Motor neuron (in vitro differentiated cells): ENCODE results near the gene GGCX. TPM values are rescaled to one million over a fixed set of nuclear protein-coding genes. Genes with fewer than 3 reads are reported as not detected.

Experiments
- ATAC-seq, 8 experiments: fragments of 200-7000 bp; cut with Tn5 transposase; replicated peaks in 6 of 8; 2 replicates each; pipeline ENCODE4 v1.8.0; 2021; ENCODE audit warnings: mild to moderate bottlenecking in 8 of 8, moderate library complexity in 8 of 8
- H3K27ac ChIP-seq, 2 donors: fragments of 250-450 bp; sonication (Bioruptor Pico); 2 replicates each; pipeline ENCODE4 v1.9.0; 2021; ENCODE audit warnings: antibody characterized with exemption in 2 of 2, mild to moderate bottlenecking in 2 of 2, moderate library complexity in 1 of 2
- H3K4me1 ChIP-seq, 2 donors: fragments of 250-450 bp; sonication (Bioruptor Pico); replicated peaks in 1 of 2; 2 replicates each; pipeline ENCODE4 v1.6.1; 2021; ENCODE audit warnings: antibody characterized with exemption in 2 of 2, mild to moderate bottlenecking in 2 of 2, moderate library complexity in 1 of 2
- H3K4me3 ChIP-seq, 5 donors: fragments of 250-450 bp; sonication (Bioruptor Pico); 2 replicates each; pipeline ENCODE4 v1.9.0; 2021; ENCODE audit warnings: antibody characterized with exemption in 5 of 5, mild to moderate bottlenecking in 5 of 5, moderate library complexity in 4 of 5
- WGBS, 10 experiments: fragments of 450-650 bp; shearing (Covaris generic); methylation state at CpG; one replicate each; pipeline ENCODE4 v1.0.0; 2022; 5-methylcytosine and 5-hydroxymethylcytosine counted together
- in situ Hi-C, 9 experiments: fragments of 400-800 bp; cut with MboI; loops; one replicate each; pipeline ENCODE4 v1.15.0; 2021; ENCODE audit warnings: low sequenced_read_pairs in 9 of 9, low pct_unique_long_range_greater_than_20kb in 2 of 9; ENCODE audit not compliant: unreplicated experiment in 9 of 9
- total RNA-seq, 8 experiments: library from RNA; unstranded; fragments of 300-600 nt; gene quantifications; 2 replicates each; pipeline versions ENCODE4 v1.2.3 to v1.2.4, GENCODE V29; 2022

Gene GGCX
- total RNA-seq, 8 experiments from 2014 or later, result 16.1 to 40.2 (median 26.6) TPM

DNA sequence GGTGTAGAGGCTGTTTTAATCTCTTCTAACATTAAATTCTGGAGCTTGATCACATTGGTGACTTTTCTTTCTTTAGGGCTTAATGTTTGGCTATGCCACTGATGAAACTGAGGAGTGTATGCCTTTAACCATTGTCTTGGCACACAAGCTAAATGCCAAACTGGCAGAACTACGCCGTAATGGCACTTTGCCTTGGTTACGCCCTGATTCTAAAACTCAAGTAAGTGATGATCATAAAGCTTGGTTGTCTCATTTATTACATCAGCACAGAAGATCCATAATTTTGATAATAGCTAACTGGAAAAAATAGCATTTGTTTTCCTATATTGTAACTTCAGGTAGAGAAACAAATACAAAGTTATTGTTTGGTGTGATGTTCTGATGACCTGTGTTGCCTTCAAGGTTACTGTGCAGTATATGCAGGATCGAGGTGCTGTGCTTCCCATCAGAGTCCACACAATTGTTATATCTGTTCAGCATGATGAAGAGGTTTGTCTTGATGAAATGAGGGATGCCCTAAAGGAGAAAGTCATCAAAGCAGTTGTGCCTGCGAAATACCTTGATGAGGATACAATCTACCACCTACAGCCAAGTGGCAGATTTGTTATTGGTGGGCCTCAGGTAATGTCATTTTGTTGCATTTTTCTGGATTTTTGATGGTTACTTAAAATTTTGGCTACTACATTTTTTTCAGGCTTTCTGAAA, 19.4 kb downstream of the GGCX start:
- Histone ChIP-seq H3K4me3 (peak overlapping the region in 2 of 5 donors; percentile 69 to 91), H3K27ac (no peak overlapping the region), H3K4me1 (peaks cover 13 to 18% of the 10 kb centered on the region in 2 donors)
- 7 to 100% (median 59%) methylated on average over 2 to 4 of the region's 5 CpGs; no CpG with 5 or more reads in 4 of the 10 experiments for WGBS, 10 experiments
- in situ Hi-C loops, result loop anchor here in 3 of 9 experiments (10.0 to 25.0 kb wide), 2 partner anchors 105 to 117 kb away; no protein-coding TSS in a partner anchor
- ATAC-seq, result no peak

DNA sequence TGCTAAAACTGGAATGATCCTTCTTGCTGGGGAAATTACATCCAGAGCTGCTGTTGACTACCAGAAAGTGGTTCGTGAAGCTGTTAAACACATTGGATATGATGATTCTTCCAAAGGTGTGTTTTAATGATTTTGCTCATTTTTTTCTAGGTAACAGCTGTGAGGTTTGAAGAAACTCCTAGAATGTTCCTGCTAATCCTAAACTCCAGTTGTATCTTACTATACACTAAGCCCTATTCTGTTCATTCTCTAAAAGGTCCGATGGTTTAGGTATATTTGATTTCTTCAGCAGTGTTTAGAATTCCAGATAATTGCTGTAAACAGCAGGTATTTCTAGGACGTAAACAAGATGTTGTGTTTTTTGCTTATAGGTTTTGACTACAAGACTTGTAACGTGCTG, 20.0 kb downstream of the GGCX start:
- peak overlapping the region in 4 of 5 donors; percentile 69 to 97 (median 86) for H3K4me3 ChIP-seq
- no peak overlapping the region for H3K27ac ChIP-seq
- ATAC-seq, result no peak
- peaks cover 19 to 24% of the 10 kb centered on the region in 2 donors for H3K4me1 ChIP-seq
- WGBS, 10 experiments, result 0 to 100% (median 60%) methylated on average over 1 to 4 of the region's 4 CpGs; no CpG with 5 or more reads in 1 of the 10 experiments
- in situ Hi-C loops, result loop anchor here in 3 of 9 experiments (10.0 to 25.0 kb wide), 2 partner anchors 104 to 116 kb away; no protein-coding TSS in a partner anchor

DNA sequence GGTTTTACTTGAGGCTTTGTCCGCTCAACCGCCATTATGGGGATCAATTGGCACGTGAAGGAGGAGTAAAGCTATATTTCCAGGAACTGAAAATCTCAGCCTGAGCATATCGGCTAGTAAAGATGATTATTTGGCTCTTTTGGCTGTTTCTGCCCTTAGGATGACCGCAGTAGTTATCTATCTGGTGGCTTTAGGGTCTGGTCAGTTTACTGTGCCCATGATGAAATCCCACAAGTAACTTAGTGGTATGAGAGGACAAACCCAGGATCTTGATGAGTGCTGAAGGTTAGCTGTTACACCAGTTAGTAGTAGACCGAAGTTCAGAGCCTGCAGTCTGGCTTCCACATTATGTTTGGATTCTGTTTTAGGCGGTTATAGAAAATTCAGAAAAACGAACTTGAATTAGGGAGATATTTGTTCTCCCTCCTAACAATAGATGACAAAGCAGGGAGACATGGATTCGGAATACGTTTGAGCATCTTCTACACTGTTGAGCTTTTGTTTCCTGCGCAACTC, 21.1 kb downstream of the GGCX start:
- in situ Hi-C loops, result loop anchor here in 3 of 9 experiments (10.0 to 25.0 kb wide), 2 partner anchors 103 to 115 kb away; no protein-coding TSS in a partner anchor
- 0 to 10% (median 3%) methylated on average over 2 to 11 of the region's 11 CpGs for WGBS, 10 experiments
- no peak overlapping the region for H3K27ac ChIP-seq
- ATAC-seq, result no peak
- peaks cover 20 to 26% of the 10 kb centered on the region in 2 donors for H3K4me1 ChIP-seq
- peak overlapping the region; percentile 69 to 97 (median 86) for H3K4me3 ChIP-seq

DNA sequence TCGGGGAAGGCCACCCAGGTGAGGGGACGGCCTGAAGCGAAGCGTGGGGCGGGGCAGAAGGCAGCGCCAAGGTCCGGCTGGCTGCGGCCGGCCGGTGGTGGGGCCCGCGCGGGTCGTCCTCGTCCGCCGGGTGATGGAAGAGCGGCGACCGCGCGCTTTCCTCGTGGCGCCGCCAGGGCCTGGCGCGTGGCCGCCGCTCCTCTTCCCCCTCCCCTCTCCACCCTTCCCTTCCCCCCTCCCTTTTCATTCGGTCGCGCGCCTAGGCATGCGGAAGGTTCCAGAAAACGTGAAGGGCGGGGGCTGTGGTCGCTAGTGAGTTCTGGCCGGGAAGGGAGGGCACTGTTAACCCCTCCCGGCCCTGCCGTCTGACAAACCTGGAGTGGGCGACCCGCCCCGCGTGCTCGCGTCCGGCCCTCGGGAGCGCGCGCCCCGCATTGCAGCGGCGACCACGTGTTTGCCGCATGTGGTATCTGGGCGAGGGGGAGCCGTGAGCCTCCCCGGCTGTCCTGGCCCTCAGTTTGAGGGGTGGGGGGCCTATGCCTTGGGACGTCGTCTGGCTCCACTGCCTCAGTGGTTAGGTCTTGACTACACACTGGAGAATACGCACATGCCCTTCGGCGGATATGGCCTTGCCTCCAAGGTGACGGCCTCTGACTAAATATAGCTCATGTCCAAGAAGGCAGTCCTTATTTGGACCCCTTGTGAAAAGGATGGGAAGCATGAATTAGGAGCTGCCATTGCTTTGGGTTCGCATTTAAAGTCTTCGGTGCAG, 21.7 kb downstream of the GGCX start:
- Histone ChIP-seq H3K27ac (peak overlapping the region; percentile 100), H3K4me1 (peaks cover 20 to 26% of the 10 kb centered on the region in 2 donors), H3K4me3 (peak overlapping the region; percentile 69 to 97 (median 86))
- WGBS, 10 experiments, result 0% methylated on average over 1 to 5 of the region's 67 CpGs; no CpG with 5 or more reads in 4 of the 10 experiments
- peak; percentile 12 to 60 (median 44) for ATAC-seq
- in situ Hi-C loops, result loop anchor here in 3 of 9 experiments (10.0 to 25.0 kb wide), 2 partner anchors 102 to 115 kb away; no protein-coding TSS in a partner anchor

DNA sequence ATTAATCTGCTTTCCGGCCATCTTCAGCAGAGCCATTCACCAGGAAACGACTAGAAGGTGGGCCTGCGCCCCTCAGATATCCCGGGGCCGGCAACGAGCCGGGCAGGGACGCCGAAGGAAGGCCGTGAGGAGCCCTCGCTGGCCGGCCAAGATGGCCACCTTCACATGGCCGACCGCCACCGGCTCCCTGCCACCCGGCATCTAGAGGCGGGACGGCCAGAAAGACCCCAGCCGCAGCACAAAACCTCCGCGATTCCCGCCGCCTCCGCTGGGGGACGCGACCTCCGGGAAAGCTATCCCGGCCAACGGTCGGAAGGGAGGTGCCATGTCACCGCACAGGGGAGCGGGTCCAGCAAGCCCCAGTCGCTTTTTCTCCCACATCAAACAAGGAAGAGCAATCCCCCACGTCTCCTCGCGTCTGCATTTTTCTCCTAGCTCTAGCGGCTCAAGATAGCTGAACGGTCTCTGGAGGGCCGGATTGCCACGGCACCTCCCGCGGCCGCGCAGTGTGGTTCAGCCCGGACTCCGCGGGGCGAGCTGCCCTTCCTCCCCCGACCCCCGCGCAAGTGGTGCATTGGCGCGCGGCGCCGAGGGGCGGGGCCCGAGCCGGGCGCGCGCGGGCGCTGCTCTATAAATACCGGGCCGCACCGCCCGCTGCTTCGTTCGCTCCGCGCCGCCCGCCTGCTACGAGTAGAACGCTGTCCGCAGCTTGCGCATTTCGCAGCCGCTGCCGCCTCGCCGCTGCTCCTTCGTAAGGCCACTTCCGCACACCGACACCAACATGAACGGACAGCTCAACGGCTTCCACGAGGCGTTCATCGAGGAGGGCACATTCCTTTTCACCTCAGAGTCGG, 22.6 kb downstream of the GGCX start, which contains the start of gene MAT2A:
Gene MAT2A, plus strand, starts transcription at position 662 of the 854 bp plus-strand sequence. Its CDS starts 120 bp downstream, at position 782.
- WGBS, 10 experiments, result 0 to 3% (median 0%) methylated on average over 3 to 26 of the region's 92 CpGs; no CpG with 5 or more reads in 7 of the 10 experiments
- Histone ChIP-seq H3K4me1 (peaks cover 20 to 26% of the 10 kb centered on the region in 2 donors), H3K27ac (peak within 1 kb of the TSS; percentile 100), H3K4me3 (peak within 1 kb of the TSS; percentile 69 to 97 (median 86))
- in situ Hi-C loops, result loop anchor here in 2 of 9 experiments (25.0 kb wide), 1 partner anchor 101 kb away; no protein-coding TSS in a partner anchor
- peak; percentile 59 to 81 (median 78) for ATAC-seq

DNA sequence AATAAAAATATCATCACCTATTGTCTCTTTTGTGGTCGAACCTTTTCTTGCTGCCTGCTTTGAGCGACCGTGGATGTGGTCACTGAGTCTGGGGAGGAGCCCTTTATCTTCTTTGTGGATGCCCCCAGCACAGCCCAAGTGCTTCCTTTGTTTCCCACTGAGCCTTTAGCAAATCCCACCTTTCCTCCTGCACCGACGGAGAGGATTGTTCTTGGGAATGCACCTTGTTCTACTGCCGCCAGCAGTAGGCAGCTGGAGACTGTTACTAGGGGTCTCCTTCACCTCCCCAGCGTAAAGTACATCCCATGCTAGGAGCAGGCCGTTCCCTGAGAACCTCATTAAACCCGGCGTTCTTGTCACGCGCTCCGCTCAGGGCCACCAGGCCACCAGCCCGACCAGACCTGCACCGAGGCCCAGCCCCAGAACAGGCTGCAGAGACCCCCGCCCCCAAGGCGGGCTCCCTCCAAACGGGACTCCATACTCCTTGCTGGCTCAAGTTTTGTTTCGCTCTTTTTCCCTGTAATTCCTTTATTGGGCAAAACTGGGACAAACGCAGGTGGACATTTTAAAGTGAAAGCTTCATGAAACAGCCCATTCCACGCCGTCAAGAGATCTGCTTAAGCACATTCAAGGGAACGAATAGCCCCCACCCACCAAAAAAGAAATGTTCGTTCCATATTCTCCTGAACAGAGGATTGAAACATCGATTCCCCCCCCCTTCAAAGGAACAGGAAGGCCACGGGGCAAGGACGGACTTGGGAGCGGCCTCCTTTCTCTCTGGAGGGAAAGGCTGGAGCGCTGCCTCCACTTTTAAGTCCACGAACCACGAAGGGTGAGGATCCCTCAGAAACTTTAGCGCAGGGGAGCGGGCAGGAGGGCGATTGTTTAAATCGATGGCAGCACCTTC, 23.4 kb downstream of the GGCX start:
- ATAC-seq, result peak in 7 of 8 experiments; percentile 1 to 62 (median 46)
- peak overlapping the region; percentile 100 for H3K27ac ChIP-seq
- in situ Hi-C loops, result loop anchor here in 2 of 9 experiments (25.0 kb wide), 1 partner anchor 101 kb away; no protein-coding TSS in a partner anchor
- H3K4me1 ChIP-seq, result peaks cover 20 to 26% of the 10 kb centered on the region in 2 donors
- peak overlapping the region; percentile 69 to 97 (median 86) for H3K4me3 ChIP-seq
- 0 to 7% (median 3%) methylated on average over 5 to 18 of the region's 35 CpGs; no CpG with 5 or more reads in 1 of the 10 experiments for WGBS, 10 experiments

DNA sequence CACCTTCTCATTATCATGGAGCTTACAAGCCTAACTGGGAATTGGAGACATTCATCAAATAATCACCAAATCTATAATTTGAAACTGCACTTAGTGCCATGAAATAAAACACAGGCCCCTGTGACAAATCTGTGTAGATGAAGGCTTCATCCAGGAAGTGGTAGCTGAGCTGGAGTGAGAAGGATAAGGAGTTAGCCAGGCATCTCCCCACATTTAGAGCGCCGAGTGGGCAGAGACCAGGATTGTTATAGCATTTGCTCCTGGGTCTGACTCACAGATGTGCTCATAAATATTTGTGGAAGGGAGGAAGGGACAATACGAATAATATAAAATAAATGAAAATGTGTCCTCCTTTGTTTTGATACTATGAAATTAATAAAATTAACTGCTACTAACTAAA, 24.8 kb downstream of the GGCX start:
- WGBS, 10 experiments, result 43 to 100% (median 70%) methylated on average over 1 to 3 of the region's 3 CpGs; no CpG with 5 or more reads in 1 of the 10 experiments
- in situ Hi-C loops, result loop anchor here in 2 of 9 experiments (25.0 kb wide), 1 partner anchor 99 kb away; no protein-coding TSS in a partner anchor
- H3K4me1 ChIP-seq, result peaks cover 20 to 24% of the 10 kb centered on the region in 2 donors
- peak in 1 of 8 experiments; percentile 1 for ATAC-seq
- peak overlapping the region; percentile 28 to 100 for H3K27ac ChIP-seq
- peak overlapping the region in 1 of 5 donors; percentile 91 for H3K4me3 ChIP-seq

DNA sequence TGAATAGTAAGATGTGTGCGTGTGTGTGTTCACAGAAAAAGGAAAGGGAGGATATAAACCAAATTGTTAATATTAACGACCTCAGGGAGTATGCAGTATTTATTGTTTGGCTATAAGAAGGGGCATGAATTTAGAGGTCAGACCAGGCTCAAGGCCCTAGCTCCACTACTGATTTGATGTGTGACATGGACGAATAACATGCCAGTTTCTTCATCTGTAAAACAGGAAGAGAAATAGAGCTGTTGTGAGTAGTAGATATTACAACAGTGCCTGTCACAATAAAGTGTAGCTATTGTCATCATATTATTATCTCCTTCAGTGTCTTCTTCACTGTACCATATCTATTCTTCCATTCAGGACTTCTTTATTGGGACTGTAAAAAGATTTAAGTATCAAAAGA, 26.4 kb downstream of the GGCX start:
- WGBS, 10 experiments, result 73 to 100% (median 87%) methylated on average over 1 to 3 of the region's 3 CpGs; no CpG with 5 or more reads in 2 of the 10 experiments
- H3K4me3 ChIP-seq, result no peak overlapping the region
- H3K27ac ChIP-seq, result no peak overlapping the region
- ATAC-seq, result no peak
- peaks cover 14 to 17% of the 10 kb centered on the region in 2 donors for H3K4me1 ChIP-seq
- in situ Hi-C loops, result loop anchor here in 2 of 9 experiments (25.0 kb wide), 1 partner anchor 98 kb away; no protein-coding TSS in a partner anchor

DNA sequence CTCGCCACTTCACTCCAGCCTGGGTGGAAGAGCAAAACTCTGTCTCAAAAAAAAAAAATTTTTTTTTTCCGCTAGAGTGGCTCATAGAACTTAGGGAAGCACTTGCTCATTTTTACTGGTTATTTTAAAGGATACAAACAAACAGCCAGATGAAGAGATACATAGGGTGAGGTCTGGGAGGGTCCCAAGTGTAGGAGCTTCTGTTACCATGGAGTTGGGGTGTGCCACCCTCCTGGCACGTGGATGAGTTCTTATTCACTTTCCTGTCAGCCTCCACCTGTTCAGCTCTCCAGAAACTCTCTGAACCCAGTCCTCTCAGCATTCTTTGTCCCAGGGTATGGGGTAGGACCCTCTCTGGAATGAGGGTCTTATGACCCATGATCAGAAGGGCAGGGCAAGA, 27.2 kb downstream of the GGCX start:
- Histone ChIP-seq H3K4me1 (peaks cover 14 to 17% of the 10 kb centered on the region in 2 donors), H3K27ac (no peak overlapping the region), H3K4me3 (no peak overlapping the region)
- in situ Hi-C loops, result loop anchor here in 2 of 9 experiments (25.0 kb wide), 1 partner anchor 97 kb away; no protein-coding TSS in a partner anchor
- peak in 1 of 8 experiments; percentile 4 for ATAC-seq
- WGBS, 10 experiments, result 72 to 100% (median 89%) methylated on average over 1 to 3 of the region's 3 CpGs; no CpG with 5 or more reads in 5 of the 10 experiments

DNA sequence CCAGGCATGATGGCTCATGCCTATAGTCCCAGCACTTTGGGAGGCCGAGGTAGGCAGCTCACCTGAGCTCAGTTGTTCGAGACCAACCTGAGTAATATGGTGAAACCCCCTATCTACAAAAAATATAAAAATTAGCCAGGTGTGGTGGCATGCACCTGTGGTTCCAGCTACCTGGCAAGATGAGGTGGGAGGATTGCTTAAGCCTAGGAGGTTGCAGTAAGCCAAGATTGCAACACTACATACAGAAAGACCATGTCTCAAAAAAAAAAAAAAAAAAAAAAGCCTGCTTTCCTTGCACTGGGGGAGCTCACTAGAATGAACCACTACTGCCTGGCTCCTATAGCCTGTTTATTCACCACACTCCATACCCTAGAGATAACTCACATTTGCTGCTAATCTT, 29.7 kb downstream of the GGCX start:
- no peak overlapping the region for H3K27ac ChIP-seq
- peaks cover 4 to 5% of the 10 kb centered on the region in 2 donors for H3K4me1 ChIP-seq
- in situ Hi-C loops, result loop anchor here in 2 of 9 experiments (25.0 kb wide), 1 partner anchor 94 kb away; no protein-coding TSS in a partner anchor
- 0 to 78% (median 45%) methylated on average over 1 to 2 of the region's 2 CpGs; no CpG with 5 or more reads in 4 of the 10 experiments for WGBS, 10 experiments
- ATAC-seq, result no peak
- H3K4me3 ChIP-seq, result no peak overlapping the region
